Activated naive CD8-positive, alpha-beta T cell treated with anti-CD3 and anti-CD28 coated beads, Interleukin-2, amount 50 U/mL, for 16 hours (primary cell): ENCODE data around the gene COLGALT1.

Experiments
- DNase-seq: peaks from one replicate; pipeline ENCODE4 v3.0.0-alpha.2; 2020; ENCODE audit warnings: low read depth, low spot score

Gene COLGALT1

DNA sequence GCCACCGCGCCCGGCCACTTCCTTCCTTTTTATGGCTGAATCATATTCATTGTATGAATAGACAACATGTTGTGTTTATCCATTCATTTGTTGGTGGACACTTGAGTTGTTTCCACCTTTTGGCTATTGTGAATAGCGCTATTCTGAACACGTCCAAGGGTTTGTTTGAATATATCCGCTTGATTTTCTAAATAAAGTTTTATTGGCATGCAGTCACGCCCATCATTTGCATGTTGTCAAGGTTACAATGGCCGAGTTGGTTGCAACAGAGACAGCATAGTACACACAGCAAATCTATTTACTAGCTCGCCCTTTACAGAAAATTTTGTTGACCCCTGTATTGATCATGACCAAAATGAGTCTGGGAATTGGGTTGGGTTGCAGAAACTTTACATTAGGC is 43.5 kb downstream of the COLGALT1 start:
- no peak for DNase-seq

DNA sequence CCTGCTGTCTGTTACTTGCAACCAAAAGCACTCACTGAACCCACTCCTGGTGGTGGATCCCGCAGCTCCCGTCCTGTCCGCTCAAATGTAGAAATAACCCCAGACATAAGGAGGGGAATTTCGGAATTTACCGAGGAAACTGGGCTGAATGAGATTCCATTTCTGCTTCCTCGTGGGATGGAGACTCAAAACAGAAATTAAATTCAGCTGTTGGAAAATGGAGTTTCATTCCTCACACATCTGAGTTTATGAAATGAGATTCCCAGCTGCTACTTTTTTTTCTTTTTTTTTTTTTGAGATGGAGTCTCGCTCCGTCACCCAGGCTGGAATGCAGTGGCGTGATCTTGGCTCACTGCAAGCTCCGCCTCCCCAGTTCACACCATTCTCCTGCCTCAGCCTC is 44.3 kb downstream of the COLGALT1 start:
- no peak for DNase-seq

DNA sequence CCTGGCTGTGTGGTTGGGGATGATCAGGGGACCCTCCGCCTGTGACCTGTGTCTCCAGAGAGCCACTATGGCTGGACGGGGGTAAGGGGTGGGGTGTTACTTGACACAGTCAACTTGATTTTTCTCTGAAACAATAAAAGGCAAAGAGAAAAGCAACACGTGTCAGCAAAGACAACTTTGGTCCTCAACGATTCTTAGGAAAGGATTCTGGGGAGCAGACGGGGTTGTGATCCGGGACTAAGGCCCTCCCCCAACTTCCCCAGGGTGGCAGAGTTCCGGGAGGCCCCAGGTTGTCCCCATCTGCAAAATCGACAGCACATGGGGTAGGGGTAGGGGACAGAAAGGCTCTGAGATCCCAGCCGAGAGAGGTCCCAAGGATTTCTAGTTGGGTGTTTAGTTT is 46.2 kb downstream of the COLGALT1 start:
- no peak for DNase-seq

DNA sequence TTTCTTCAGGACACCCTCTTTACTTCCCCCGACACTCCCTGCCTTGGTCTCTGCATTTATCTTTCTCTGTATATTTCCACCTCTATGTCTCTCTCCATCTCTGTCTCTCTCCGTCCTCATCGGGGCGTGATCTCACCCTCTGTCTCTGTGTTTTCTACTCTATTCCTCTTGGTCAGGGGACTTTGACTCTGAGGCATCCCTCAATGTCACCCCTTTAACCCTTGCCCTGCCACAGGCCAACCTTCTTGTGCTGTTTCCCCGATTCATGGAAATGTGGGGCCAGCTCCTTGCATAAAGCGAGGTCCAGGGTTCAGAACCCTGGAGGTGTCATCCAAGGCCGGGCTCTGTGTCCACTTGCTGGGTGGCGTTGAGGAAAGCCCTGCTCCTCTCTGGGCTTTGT is 46.8 kb downstream of the COLGALT1 start:
- DNase-seq = no peak

DNA sequence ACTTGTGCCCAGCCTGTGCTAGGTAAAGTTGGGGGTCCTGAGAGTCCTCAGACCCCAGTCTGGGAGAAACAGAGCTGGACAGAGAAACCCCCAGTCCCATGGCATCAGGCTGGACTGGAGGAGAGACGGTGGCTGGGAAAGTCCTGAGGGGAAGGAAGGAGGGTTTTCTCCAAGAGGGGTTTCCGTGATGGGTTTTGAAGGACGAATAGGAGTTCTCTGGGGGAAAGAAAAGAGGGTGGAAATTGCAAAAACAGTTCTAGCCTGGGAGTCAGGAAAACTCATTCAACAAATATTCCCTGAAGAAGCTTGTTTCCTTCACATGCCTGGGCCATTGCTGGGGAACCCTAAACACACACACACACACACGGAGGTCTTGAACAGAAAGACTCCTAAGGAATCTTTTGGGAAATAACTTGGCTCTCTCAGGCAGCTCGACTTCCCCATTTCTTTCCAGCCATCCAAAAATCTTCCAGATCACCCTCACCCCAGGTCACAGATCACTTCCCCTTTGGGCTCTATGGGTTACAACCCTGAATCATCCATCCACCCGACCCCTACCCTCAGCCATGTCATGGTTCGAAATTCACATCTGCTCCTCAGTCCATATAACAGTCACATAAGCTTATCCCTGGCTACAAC is 47.5 kb downstream of the COLGALT1 start:
- DNase-seq = no peak

DNA sequence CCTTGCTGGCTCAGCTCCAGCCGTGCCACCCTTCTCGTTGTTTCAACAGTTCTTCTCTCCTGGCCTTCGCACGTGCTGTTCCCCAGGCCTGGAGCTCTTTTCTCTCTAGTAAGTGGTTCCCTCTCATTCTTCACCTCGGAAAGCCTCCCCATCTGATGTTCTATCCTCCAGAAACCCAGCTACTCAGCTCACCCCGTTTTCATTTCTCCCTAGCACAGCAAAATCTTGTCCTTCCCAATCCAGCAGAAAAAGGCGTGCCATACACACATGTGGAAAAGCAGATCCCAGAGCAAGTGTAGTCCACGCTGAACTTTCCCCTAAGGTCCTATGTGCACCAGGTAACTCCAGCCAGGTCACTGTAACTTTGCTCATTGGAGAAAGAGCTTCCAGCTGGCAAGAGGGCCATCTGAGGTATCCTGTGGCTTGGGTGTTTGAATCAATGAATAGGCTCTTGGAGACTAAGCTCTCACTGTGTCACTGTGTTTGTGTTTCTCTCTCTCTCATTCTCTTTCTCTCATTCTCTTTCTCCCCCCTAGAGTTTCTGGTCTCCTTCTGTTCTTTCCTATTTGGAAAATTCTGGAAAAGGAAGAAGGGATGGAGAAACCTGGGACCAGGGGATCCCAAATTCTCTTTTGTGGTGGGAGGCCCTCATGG is 49.0 kb downstream of the COLGALT1 start:
- no peak for DNase-seq

DNA sequence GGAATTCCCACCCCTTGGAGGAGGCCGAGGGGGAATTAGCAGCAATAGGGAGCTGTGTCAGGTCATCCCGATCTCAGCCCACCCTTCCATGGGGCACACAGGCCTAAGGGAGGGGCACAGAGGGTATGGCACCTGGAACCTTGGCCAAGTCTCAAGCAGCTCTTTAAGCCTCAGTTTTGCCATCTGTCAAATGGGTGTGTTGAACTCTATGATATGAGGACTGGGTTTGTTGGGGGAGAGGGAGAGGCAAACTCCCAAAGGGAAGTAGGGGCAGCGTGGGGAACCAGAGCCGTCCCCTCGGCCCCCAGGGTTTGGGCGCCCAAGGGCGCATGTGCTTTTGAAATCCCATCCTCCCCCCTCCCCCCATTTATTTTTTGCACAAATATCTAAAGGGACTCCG is 49.7 kb downstream of the COLGALT1 start:
- no peak for DNase-seq

DNA sequence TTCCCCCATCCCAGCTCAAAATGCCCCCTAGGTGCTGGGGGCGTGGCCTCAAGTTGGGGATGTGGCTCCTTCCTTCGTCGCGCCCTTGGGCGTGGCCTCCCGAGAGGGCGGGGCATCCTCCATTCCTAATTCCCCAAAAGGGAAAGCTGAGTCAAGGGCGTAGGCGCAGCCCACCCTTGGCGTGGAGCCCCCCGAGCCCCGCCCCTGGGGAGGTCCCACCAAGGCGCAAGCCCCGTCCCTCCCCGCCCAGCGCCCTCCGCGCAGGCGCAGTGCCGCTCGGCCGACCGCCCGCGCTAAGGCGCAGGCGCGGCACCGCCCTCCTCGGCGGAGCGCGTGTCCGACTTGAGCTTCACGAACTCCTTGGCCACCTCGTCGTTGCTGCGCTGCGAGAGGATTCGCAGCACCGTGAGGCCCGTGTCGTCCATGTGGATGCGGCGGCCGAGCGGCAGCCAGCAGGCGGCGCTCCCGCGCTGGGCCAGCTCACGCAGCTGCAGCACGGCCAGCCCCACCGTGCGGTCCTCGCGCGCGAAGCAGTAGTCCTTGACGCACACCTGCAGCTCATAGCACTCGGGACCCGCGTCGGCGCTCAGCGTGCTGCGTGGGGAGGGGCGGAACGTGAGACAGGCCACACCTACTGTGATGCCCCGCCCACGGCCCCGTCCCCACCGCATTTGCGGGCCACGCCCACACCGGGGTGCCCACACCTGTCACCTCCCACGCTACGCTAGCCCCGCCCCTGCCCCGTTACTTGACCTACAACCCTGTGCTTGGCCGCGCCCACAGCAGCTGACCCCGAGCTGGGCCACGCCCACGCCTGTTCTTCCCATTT is 50.5 kb downstream of the COLGALT1 start:
- DNase-seq = peak; percentile 54

DNA sequence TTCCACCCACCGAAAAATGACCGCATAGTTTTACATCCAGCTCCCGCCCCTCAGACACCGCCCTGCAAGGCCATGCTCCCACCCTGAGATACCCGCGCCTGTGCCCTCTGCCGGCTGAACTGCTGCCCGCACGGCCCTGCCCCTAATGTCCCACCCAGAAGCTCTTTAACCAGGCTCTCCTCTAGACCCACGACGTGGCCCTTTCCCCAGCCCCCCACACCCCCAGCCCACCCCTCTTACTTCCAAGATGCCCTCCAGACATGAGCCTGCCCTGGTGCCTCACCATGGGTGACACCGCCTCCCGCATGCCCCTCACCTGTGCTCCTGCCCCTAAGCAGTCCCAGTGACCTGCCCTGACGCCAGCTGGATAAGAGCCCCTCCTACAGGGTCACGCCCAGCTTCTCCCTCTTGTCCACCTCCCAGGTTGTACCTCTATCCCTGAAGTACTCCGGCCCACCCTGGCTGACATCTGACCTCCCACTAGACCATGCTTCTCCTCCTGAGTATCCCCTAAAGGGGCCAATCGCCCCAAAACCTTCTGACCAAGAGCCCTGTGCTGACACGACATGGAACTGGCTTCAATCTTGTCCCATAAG is 51.2 kb downstream of the COLGALT1 start:
- DNase-seq = no peak

DNA sequence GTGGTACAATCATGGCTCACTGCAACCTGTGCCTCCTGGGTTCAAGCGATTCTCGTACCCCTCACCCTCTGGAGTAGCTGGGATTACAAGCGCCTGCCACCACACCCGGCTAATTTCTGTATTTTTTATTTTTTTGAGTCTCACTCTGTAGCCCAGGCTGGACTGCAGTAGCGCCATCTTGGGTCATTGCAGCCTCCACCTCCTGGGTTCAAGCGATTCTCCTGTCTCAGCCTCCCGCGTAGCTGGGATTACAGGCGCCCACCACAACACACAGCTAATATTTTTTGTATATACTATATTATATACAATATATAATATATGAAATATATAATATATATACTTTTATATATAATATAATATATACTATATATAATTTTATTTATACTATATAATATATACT is 52.5 kb downstream of the COLGALT1 start:
- DNase-seq = no peak

DNA sequence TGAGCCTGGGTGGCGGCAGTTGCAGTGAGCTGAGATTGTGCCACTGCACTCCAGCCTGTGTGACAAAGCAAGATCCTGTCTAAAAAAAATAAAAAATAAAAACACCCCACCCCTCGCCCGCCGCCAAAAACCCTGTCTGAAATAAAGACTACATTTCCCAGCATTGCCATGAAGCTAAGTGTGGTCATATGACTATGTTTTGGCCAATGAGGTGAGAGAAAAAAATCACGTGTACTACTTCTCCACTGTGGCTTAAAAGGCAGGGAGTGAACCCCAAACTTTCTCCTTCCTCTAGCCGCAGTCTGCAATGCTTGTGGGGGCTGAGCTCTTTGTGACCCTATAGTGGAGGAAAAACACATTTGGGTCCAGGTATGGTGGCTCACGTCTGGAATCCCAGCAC is 54.9 kb downstream of the COLGALT1 start:
- DNase-seq = no peak

DNA sequence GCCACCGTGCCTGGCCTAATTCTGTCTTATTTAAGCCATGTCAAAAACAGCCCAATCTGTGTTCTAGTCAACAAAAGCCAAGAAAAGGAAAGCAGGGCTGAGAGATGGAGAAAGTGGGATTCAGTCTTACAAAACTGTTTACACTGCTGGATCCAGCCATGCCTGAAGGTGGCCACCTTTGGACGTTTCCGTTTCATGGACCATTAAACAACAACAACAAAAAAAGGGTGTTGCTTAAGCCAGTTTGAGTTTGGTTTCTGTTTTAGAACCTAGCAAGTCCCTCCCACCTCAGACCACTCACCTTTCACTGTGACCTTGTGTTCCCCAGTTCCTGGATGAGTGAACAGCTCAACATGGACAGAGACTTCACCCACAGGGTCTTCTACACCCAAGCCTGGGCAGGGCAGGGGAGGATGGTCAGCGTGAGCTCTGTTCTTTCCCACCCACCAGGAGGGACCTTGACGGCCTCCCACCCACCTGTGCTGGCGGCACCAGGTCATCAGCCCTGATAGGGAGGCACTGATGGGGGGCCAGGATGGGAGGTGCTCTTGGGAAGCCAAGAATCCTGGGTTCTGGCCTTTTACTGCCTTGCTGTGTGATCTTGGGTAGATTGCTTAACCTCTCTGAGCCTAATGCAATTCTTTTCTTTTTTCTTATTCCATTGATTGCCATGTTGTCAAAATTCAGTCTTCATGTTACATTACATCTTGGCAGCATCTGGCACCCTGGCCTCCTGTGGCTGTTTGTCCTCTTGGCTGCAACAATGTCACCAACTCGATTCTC is 56.2 kb downstream of the COLGALT1 start:
- no peak for DNase-seq

DNA sequence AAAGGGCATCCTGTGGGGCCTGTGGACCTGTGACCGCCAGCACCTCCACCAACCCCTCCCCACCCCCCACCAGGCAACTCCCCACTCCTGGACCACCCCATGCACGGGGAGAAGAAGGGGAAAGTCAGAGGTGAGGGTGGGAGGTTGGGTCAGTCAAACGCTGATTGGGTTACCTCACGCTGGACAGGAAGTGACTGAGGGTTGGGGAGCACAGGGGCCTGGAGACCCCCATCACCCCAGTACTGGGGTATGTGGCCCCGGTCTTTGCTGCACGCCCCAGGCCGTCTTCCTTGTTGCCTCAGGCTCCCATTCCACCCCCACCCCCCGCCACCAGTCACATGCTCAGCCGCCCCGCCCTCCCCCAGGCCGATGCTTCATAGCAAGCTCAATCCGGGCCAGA is 59.0 kb downstream of the COLGALT1 start:
- no peak for DNase-seq

DNA sequence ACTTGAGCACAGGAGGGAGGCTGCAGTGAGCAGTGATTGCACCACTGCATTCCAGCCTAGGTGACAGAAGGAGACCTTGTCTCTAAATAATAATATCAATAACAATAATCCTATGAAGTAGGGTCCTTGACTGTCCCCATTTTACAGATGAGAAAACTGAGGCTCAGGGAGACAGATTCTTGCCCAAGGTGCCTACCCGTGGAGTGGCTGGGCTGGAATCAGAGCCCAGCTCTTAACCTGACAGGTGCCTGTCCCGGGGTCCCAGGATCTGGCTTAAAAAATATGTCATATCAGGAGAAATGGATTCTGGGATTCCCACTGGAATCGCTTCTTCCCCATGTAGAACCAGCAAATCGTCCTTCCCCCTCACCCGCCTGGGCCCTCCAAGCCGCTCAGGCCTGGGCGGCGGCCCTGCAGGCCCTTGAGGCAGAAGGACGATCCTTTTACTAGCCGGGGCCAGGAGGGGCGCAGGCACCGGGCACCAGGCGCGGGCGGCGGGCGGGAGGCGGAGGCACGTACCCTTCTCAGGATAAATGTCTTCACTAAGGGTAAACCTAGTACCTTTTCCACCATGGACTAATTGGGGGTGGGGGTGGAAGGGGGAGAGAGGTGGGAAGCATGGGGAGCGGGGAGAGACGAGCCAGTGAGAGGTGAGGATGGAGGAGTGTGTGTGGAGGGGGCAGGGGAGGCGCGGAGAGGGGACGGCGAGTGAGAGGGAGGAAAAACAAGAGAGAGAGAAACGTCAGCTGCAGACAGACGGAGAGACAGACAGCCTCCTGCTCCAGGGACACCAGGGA is 60.6 kb downstream of the COLGALT1 start:
- no peak for DNase-seq

DNA sequence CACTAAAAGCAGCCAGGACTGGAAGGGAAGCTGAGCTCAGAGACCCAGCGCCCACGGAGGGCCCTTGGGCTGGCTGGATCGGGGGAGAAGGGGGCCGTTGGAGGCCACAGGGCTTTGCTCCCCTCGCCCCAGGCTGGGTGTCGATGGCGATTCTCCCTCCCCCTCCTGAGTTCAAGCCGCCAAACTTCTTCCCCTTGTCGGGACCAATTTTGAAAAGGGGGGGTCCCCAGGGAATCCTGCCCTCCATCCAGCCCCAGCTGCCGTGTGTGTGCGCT is 61.2 kb downstream of the COLGALT1 start:
- DNase-seq = no peak

DNA sequence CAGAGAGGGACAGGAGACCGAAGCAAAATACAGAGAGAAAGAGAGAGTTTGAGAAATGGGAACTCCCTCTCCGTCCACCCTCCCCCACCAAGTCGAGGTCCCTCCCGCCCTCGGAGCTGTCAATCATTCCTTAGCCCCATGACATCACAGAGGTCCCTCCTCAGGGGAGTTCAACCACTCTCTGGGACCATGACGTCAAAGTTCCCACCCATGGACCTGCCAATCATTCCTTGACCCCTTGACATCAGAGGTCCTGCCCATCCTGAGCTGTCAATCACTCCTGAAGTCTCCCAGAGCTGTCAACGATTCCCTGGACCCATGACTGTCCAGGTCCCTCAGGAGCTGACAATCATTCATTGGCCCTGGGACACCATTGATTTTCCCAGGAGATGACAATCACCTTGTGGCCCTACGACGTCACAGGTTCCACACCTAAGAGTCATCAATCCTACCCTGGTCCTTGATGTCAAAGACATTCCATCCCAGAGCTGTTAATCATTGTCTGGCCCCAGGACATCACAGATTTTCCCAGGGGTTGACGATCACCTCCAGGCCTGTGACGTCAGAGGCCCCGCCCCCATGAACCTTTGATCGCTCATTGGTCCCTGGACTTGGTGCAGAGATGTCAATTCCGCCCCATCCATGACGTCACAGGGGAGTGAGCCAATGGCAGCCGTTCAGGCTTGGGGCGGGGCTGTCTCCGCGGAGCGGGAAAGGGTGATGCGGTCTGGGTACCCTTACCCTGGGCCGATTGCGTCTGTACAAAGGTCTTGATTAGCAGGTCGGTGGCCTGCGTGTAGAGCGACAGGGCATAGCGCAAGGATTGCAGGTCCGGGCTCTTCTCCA is 61.7 kb downstream of the COLGALT1 start:
- no peak for DNase-seq

DNA sequence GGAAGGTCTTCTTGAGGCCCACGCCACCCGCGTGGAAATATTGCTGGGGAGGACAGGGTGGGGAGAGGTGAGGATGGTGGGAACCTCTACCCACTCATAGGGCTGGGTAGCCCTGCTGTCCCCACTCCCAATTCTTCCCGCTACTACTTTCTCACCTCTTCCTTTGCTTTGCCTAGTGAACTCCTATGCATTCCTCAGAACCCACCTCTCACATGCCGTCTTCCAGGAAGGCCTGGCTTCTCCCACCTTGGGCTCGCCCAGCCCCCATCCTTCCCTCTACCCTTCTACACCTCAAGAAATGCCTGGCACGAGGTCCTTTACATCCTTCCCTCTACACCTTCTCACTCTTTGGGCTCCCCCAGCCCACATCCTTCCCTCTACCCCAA is 62.4 kb downstream of the COLGALT1 start:
- DNase-seq = no peak

DNA sequence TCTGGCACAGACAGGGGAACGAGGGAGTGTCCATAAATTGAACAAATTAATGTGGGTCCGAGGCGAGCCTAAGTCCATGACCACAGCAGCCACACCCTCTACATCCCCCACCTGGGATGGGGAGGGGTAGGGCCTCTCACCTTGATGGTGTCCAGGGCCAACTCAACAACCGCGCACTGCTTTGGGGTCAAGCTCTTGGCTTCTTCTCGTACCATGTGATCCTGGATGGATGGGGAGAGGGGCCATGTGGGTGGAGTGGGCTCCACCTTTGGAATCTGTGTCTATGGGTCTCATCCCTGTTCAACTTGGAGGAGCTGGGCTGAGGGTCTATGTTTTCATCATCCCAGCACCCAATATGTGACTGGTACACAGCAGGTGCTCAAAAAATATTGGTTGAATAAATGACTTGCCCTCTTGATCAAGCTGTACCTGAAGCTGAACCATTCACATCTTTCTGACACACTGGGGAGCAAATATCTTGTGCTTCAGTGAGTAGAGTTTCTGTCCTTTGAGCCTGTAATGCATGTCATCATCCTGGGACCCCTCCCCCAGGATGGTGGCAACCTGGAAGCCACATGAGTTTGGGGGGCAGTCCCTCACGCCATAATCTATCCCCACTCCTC is 62.9 kb downstream of the COLGALT1 start:
- DNase-seq = no peak

DNA sequence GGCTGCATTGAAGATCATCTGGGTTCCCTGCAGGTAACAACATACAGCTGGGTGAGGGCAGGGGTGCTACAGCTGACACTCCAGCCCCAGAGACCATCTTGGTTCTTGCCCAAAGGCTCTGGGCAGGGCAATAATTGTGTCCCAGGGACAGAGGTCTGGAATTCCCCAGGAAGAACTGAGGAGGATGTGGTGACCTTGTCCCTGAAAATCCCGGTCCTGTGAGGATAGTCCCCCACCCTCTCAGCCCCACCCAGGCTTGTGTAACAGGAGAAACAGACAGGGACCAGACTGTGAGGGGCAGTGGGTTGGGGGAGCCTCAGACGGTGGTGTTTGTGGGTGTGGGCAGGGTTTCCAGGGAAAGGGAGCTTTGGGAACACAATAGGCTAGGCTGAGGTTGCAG is 63.5 kb downstream of the COLGALT1 start:
- no peak for DNase-seq

DNA sequence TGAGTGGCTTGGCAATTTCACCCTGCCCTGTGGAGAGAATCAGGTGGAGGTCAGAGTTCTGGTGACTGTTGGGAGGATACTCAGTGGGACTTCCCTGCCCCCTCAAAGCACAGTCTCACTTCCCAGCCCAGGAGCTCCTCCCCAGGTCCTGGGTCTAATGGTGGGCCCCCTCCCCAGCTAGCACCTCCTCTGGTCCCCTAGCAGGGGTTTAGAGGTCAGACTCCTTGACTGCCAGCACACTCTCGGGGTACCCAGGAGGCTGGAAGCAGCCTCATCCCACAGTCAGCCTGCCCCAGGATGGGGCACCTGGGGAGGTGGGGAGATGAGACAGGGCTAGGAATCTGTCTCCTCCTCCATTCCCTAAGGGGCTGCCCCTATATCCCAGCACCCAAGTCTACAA is 65.2 kb downstream of the COLGALT1 start:
- no peak for DNase-seq
